GM18868 (cell line): ENCODE measurements around the gene SGIP1.

ENCODE experiments used
- ATAC-seq: cut with Tn5 transposase; IDR thresholded peaks from one replicate; pipeline ENCODE4 v1.9.1; 2021; ENCODE audit warnings: mild to moderate bottlenecking, moderate library complexity; ENCODE audit not compliant: unreplicated experiment

SGIP1 gene, protein sequence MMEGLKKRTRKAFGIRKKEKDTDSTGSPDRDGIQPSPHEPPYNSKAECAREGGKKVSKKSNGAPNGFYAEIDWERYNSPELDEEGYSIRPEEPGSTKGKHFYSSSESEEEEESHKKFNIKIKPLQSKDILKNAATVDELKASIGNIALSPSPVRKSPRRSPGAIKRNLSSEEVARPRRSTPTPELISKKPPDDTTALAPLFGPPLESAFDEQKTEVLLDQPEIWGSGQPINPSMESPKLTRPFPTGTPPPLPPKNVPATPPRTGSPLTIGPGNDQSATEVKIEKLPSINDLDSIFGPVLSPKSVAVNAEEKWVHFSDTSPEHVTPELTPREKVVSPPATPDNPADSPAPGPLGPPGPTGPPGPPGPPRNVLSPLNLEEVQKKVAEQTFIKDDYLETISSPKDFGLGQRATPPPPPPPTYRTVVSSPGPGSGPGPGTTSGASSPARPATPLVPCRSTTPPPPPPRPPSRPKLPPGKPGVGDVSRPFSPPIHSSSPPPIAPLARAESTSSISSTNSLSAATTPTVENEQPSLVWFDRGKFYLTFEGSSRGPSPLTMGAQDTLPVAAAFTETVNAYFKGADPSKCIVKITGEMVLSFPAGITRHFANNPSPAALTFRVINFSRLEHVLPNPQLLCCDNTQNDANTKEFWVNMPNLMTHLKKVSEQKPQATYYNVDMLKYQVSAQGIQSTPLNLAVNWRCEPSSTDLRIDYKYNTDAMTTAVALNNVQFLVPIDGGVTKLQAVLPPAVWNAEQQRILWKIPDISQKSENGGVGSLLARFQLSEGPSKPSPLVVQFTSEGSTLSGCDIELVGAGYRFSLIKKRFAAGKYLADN

DNA sequence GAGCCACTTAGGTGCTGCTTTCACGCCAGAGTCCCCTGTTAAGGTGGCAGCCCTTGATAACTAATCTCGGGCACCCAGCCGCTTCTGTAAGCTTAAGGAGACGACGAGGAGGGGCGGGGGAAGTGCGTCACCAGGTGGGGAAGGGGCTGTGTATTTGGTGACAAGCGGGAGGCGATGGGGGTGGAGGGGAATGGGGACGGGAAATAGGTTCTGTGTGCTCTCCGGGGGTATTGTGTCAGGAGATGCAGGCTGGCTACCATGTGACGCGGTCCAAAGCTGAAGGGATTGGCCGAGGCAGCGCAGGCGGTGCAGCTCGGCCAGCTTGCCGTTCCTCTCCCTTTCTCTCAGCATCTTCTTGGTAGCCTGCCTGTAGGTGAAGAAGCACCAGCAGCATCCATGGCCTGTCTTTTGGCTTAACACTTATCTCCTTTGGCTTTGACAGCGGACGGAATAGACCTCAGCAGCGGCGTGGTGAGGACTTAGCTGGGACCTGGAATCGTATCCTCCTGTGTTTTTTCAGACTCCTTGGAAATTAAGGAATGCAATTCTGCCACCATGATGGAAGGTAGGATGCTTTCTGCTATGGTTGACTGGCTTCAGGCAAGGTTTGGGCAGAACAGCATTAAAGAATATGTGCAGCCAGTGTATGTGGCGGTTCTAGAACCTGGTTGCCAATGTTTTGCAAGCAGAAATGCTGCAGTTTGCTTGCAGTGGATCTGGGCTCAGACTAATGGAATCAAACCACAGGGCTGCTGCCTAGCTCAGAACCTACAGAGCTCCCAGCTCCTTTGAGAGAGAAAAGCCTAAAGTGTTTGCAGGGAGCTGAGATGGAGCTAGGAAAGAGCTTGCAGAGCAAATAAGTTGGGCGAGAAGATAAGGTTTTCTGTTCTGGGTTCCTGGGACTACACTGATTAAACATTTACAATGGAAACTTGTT lies at the start of gene SGIP1:
SGIP1 (plus strand) TSS at position 350 of the 937 bp plus-strand sequence; CDS start at position 556, 206 bp downstream.
- ATAC-seq: no peak

- no peak for ATAC-seq
Measured at GRCh38 chr1:66489151-66489550, 44.8 kb upstream of the SGIP1 start.

GRCh38 chr1:66489972-66490601 lies 43.9 kb upstream of the SGIP1 start:
- no peak for ATAC-seq

DNA sequence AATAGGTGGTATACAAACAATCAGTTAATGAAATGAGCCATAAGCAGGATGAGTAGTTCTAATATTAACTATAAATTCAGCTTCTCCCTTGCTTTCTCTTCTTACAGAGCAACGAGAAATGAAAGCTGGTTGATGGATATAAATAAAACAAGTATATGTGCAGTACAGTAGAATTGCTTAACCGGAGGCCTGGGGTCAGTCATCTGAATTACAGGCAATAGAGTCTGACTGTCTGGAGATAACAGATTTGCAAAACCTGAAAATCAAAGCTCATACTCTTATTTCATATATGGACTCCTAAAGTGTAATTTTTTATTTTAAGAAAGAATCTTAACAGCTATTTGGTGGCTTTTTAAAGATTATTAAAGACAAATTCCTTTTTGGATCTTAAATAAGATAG lies 43.1 kb upstream of the SGIP1 start:
- ATAC-seq: no peak

- no peak for ATAC-seq
Measured at GRCh38 chr1:66492424-66492823, 41.5 kb upstream of the SGIP1 start.

DNA sequence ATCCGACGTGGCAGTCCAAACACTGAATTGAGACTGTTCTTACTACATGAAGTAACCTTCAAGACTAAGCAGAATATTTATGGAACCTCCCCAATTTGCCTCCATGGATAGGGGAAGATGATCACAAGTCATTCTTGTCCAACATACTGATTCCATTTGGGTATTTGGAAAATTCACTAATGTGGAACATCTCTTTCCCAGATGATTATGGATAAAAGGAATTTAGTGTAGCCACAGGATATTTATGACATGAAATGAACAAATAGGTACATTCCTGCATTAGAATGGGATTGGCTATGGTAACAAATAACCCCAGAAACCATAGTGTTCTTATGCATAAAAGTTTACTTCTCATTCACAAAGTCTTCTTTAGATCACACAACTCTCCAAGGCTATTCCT lies 40.2 kb upstream of the SGIP1 start:
- no peak for ATAC-seq

- no peak for ATAC-seq
Measured at GRCh38 chr1:66494482-66494881, 39.5 kb upstream of the SGIP1 start.

GRCh38 chr1:66495495-66495894 lies 38.5 kb upstream of the SGIP1 start:
- no peak for ATAC-seq

- no peak for ATAC-seq
Measured at GRCh38 chr1:66497910-66498309, 36.0 kb upstream of the SGIP1 start.

- no peak for ATAC-seq
Measured at GRCh38 chr1:66500301-66500700, 33.7 kb upstream of the SGIP1 start.

DNA sequence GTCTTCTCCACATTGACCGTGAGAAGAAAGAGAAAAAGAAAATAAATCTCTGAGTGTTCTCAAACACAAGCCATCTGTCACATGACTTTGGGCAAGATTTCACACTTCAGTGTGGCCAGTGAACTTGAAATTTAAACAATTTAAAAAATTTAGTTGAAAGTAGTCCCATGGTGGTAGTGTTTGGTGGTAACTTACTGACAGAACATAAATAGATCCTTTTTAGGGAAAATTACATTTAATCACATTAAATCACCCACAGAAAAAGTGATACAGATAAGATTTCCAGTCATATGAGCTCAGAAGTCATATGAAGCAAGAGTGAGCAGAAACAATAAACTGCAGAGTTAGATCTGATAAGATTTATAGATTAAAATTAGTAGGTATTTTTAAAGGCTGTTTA lies 31.9 kb upstream of the SGIP1 start:
- ATAC-seq: no peak

GRCh38 chr1:66503841-66504470 lies 30.0 kb upstream of the SGIP1 start:
- peak; percentile 96 for ATAC-seq

- ATAC-seq: no peak
Measured at GRCh38 chr1:66505671-66506392, 28.1 kb upstream of the SGIP1 start.

DNA sequence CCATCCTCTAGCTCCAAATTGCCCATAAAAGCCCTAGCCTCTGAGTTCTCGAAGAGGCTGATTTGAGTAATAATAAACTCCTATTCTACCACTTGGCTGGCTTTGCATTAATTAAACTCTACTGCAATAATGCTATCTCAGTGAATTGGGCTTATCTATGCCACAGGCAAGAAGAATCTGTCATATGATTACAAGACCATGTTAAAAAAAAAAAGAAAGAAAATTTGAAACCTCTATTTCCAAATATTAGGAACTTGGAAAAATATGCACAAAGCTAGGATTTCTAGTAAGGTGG lies 27.6 kb upstream of the SGIP1 start:
- no peak for ATAC-seq

DNA sequence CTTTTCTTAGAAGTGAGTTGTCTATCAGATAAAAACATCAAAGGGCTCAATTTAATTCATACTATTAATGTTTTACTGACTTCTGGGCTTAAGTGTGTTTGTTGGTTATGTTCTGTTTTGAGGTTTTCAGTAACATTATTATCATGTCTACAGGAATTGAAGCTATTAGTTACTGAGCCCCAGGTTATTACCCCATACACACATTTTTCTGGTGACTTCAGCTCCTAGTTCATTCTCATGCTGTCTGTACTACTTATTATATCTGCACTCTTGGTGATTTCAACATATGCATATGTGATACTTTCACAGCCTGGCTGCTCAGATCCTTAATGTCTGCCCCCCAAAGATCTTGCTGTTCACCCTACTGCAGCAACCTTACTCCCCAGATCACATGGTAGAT lies 27.0 kb upstream of the SGIP1 start:
- ATAC-seq: no peak

GRCh38 chr1:66510407-66510806 lies 23.5 kb upstream of the SGIP1 start:
- no peak for ATAC-seq

DNA sequence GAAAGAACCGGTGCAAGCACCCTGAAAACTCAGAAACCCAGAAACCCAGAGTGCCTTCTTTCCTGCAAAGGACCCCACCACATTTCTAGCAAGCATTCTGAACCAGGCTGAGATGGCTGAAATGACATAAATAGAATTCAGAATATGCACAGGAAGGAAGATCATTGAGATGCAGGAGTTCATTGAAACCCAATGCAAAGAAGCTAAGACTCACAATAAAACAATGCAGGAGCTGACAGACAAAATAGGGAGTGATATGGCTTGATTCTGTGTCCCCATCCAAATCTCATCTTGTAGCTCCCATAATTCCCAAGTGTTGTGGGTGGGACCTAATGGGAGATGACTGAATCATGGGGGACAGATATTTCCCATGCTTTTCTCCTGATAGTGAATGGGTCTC lies 22.8 kb upstream of the SGIP1 start:
- no peak for ATAC-seq

- ATAC-seq: no peak
Measured at GRCh38 chr1:66517959-66518358, 16.0 kb upstream of the SGIP1 start.

GRCh38 chr1:66518654-66519053 lies 15.3 kb upstream of the SGIP1 start:
- no peak for ATAC-seq

DNA sequence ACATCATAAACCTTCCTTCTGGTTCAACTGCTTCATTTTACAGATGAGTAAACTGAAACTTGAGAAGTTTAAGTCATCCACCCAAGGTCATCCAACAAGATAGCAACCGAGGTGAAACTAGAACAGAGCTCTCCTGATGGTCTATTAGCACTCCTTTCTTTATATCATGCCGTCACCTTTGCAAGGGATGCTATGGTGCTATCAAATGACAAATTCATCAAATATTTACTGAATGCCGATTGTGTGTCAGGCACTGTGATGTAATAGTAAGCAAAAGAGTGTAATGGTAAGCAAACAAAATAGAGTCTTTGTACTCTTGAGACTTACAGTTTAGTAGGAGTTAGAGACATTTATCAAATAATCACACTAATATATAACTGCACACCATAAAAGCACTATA lies 14.0 kb upstream of the SGIP1 start:
- ATAC-seq: no peak
